Ovary (tissue), 9 donors: ENCODE measurements around the gene SSX2IP. TPM values are rescaled to one million over a fixed set of nuclear protein-coding genes. Genes with fewer than 3 reads are reported as not detected.

Experiments used
- DNase-seq, 5 donors: peaks; one replicate each; pipeline ENCODE4 v3.0.0-alpha.2; 2019 to 2020
- H3K27ac ChIP-seq, 2 donors: fragments of 200-600 bp; one replicate each; pipeline versions ENCODE4 v1.5.1 to v1.8.0; 2019 to 2022
- H3K27me3 ChIP-seq: fragments of 200-600 bp; one replicate; pipeline ENCODE4 v1.8.0; 2022
- H3K36me3 ChIP-seq: fragments of 200-600 bp; sonication (generic); one replicate; pipeline ENCODE4 v1.5.1; 2019
- H3K4me1 ChIP-seq: one replicate; pipeline ENCODE4 v1.8.1; 2013; ENCODE audit warnings: mild to moderate bottlenecking, moderate library complexity; ENCODE audit not compliant: insufficient read depth
- H3K4me3 ChIP-seq: fragments of 200-600 bp; sonication (generic); one replicate; pipeline ENCODE4 v1.5.1; 2017
- H3K9me3 ChIP-seq, 2 donors: fragments of 200-600 bp in 1 of 2; sonication (generic) in 1 of 2; one replicate each; pipeline versions ENCODE4 v1.5.1 to v1.8.1; 2013 to 2019; ENCODE audit warnings: mild to moderate bottlenecking in 1 of 2, moderate library complexity in 1 of 2
- EP300 ChIP-seq: sonication (generic); formaldehyde crosslinking; IDR thresholded peaks from one replicate; pipeline ENCODE4 v1.6.1; 2017; ENCODE audit warnings: antibody characterized with exemption
- POLR2A ChIP-seq: fragments of 450-650 bp; IDR thresholded peaks from one replicate; pipeline ENCODE4 v1.6.1; 2017; ENCODE audit warnings: antibody characterized with exemption, mild to moderate bottlenecking, moderate library complexity
- WGBS, 3 donors: extraction: QIAGEN DNeasy Blood & Tissue Kit in 1 of 3; methylation state at CpG; one replicate each; pipeline versions ENCODE4 v1.1.5 to v1.1.7; 2013 to 2017; 5-methylcytosine and 5-hydroxymethylcytosine counted together
- intact Hi-C, 4 donors: fragments of 100-400 bp; cut with DNase I; formaldehyde crosslinking; loops; one replicate each; pipeline versions ENCODE4 v1.11.0 to v1.15.1; 2022 to 2023
- polyA plus RNA-seq, 2 donors: library from polyadenylated mRNA; stranded (reverse); fragments of 200-250 nt in 1 of 2; fragments of 350-450 nt in 1 of 2; fragmentation: Illumina TruSeq in 1 of 2; extraction: RNeasy Lipid Tissue Mini Kit (QIAGEN cat#74804) in 1 of 2; gene quantifications; one replicate each; pipeline ENCODE4 v1.2.3, GENCODE V29; 2013 to 2014
- total RNA-seq, 7 donors: library from RNA; depleted of rRNA in 2 of 7; stranded (reverse); fragments of >200 nt in 2 of 7; fragmentation: NEBNext Ultra II Directional in 3 of 7; extraction: Animal tissue kit (Norgen Biotek cat#: 25700) in 3 of 7; gene quantifications; one replicate each; pipeline versions ENCODE4 v1.1.0 to v1.2.4, GENCODE V29; 2016 to 2023
- TF ChIP-seq, protein P1 (sequence below), 3 donors: fragments of 450-650 bp in 2 of 3; fragments of 200-600 bp in 1 of 3; IDR thresholded peaks; one replicate each; pipeline versions ENCODE4 v1.5.1 to v1.8.0; 2016 to 2022; ENCODE audit warnings: antibody characterized with exemption in 3 of 3, mild to moderate bottlenecking in 1 of 3
- donor health status: DM: no; HTN: no; CAD: no; lungs with moderate emphysema.
- donor health status: DM: no; HTN: no; CAD: no.
- donor health status: Bipolar disorder and iron deficiency.
- donor health status: DM: yes; HTN: yes; CAD: no.
- donor health status: DM: no; HTN: no; CAD: no.
- donor health status: DM: yes; HTN: yes; CAD: no.

Gene SSX2IP
- total and polyA plus RNA-seq, 9 donors = 1.1 to 8.5 (median 4.9) TPM

DNA sequence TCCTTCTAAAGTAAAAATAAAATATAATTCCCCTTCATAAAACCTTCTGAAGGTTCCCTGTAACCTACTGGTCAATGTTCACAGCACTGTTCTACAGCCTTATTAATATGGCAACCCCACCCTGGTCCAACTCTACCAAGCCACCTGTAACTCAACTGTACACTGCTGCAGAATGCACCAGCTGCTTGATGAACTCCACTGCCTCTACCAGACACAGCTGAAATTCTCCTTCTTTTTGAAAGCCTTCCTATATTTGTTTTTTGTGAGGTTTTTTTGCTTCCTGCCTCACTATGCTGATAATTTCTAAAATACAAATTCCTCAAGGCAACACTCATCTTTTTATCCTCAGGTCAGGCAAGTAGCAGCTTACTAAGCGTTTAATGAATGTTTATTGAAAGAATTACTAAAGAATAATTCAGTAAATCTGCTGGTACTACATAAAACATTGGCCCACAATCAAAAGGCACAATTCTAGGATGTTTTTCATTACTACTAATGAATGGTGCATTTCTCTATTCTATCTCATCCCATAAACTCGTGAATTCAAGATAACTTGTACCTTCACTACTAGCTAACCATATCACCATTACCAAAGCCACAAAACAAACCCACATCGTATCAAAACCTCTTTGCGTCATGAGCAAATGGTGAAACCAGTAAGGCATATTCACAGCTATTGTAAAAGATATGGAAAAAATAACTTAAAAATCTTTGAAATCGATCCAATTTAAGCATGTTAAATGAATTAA, 2.4 kb downstream of the SSX2IP start:
- Histone ChIP-seq H3K36me3 (no peaks in the 10 kb centered on the region), H3K4me1 (peaks cover 1% of the 10 kb centered on the region), H3K27ac (no peak overlapping the region), H3K4me3 (no peak overlapping the region), H3K9me3 (no peaks in the 10 kb centered on the region), H3K27me3 (no peaks in the 10 kb centered on the region)
- intact Hi-C loops = no loop called here
- DNase-seq = no peak
- no peak for TF ChIP-seq POLR2A
- no peak for TF ChIP-seq EP300
- TF ChIP-seq, protein P1, sequence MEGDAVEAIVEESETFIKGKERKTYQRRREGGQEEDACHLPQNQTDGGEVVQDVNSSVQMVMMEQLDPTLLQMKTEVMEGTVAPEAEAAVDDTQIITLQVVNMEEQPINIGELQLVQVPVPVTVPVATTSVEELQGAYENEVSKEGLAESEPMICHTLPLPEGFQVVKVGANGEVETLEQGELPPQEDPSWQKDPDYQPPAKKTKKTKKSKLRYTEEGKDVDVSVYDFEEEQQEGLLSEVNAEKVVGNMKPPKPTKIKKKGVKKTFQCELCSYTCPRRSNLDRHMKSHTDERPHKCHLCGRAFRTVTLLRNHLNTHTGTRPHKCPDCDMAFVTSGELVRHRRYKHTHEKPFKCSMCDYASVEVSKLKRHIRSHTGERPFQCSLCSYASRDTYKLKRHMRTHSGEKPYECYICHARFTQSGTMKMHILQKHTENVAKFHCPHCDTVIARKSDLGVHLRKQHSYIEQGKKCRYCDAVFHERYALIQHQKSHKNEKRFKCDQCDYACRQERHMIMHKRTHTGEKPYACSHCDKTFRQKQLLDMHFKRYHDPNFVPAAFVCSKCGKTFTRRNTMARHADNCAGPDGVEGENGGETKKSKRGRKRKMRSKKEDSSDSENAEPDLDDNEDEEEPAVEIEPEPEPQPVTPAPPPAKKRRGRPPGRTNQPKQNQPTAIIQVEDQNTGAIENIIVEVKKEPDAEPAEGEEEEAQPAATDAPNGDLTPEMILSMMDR (IDR thresholded peaks at IDR 0.05) = no peak
- 65 to 73% (median 65%) methylated on average over 5 of the region's 5 CpGs for WGBS, 3 donors

DNA sequence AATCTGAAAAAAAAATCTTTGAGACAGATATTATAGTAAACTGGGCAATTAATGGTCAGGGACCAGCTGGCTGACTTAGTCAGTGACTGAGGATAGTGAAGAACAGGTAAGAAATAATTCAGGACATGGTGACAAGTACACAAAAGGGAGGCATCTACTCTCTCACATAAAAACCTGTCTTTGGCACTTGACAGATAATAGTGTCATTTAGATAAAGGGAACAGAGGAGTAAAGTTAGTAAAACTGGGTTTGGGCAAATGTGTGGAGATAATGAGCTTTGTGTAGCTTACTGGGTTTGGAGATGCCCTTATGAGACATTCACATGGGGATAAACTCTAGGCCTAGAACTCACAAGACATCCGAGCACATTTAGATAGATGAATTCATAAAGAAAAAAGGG, 4.0 kb downstream of the SSX2IP start:
- TF ChIP-seq POLR2A = no peak
- no peak for TF ChIP-seq EP300
- TF ChIP-seq, protein P1 (IDR thresholded peaks at IDR 0.05) = no peak
- Histone ChIP-seq H3K27ac (no peak overlapping the region), H3K4me3 (no peak overlapping the region), H3K4me1 (peaks cover 1% of the 10 kb centered on the region), H3K27me3 (no peaks in the 10 kb centered on the region), H3K9me3 (no peaks in the 10 kb centered on the region), H3K36me3 (no peaks in the 10 kb centered on the region)
- 88 to 95% (median 95%) methylated on average over 1 of the region's 1 CpG for WGBS, 3 donors
- intact Hi-C loops = no loop called here
- DNase-seq = no peak

DNA sequence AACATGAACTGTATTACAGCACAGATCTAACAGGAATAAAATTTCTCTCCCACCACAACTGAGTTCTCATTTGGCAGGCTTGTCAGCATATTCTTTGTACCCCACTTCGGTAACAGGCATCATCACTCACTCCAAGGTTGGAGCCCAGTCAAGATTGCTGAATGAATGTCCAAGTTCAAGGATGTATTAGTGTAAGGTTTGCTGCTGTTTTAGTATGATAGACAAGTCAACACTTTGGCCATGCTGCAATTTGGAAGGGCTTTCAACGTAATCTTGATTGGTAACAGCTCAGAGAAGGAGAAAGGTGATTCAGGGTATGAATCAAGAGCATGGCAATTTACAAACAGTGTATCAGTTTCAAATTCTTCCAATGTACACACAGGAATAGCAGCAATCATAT, 6.8 kb downstream of the SSX2IP start:
- H3K4me1 ChIP-seq = no peaks in the 10 kb centered on the region
- H3K27me3 ChIP-seq = no peaks in the 10 kb centered on the region
- WGBS, 3 donors = 92 to 98% (median 93%) methylated on average over 2 of the region's 2 CpGs
- H3K4me3 ChIP-seq = no peak overlapping the region
- no peak for DNase-seq
- no peaks in the 10 kb centered on the region for H3K36me3 ChIP-seq
- H3K27ac ChIP-seq = no peak overlapping the region
- intact Hi-C loops = no loop called here
- H3K9me3 ChIP-seq = no peaks in the 10 kb centered on the region
- TF ChIP-seq POLR2A = no peak
- TF ChIP-seq EP300 = no peak
- TF ChIP-seq, protein P1 (IDR thresholded peaks at IDR 0.05) = no peak

DNA sequence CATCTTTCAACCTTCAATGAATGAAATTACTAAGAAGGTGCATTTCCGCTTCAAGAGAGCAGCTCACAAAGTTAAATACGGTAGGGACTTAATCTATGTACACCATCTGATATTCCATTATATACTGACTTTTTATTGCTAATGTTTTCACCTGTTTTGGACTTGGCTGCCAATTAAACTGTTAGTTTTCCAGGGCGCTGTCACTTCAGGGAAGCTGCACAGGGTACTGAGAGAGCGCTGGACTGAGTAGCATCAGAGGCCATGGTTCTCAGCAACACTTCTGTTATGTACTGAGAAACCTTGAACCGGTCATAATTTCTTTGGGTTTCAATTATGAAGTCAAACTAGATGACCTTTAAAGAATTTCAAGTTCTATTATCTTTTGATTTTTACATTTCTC, 8.2 kb downstream of the SSX2IP start:
- DNase-seq = no peak
- Histone ChIP-seq H3K36me3 (no peaks in the 10 kb centered on the region), H3K27me3 (no peaks in the 10 kb centered on the region), H3K4me1 (no peaks in the 10 kb centered on the region), H3K27ac (no peak overlapping the region), H3K4me3 (no peak overlapping the region), H3K9me3 (no peaks in the 10 kb centered on the region)
- intact Hi-C loops = no loop called here
- WGBS, 3 donors = 97 to 99% (median 97%) methylated on average over 5 of the region's 5 CpGs
- TF ChIP-seq, protein P1 (IDR thresholded peaks at IDR 0.05) = no peak
- TF ChIP-seq EP300 (no peak), POLR2A (no peak)
